ENCODE results near the gene MS4A14. TPM values are rescaled to one million over a fixed set of nuclear protein-coding genes. Genes with fewer than 3 reads are reported as not detected.

Gene MS4A14
- total and polyA plus RNA-seq, 2 donors, result 0.37 to 0.46 TPM

- DNase-seq (ENCODE audit: extremely low spot score), result peak; percentile 28
- WGBS, result 31% methylated on average over 5 of the region's 5 CpGs
- Histone ChIP-seq H3K27ac (ENCODE audit: low read depth) (no peak overlapping the region), H3K4me3 (ENCODE audit: low read depth, low read length) (no peak overlapping the region), H3K4me1 (ENCODE audit: insufficient read depth) (no peaks in the 10 kb centered on the region), H3K36me3 (ENCODE audit: insufficient read depth) (no peaks in the 10 kb centered on the region)
Measured at GRCh38 chr11:60370811-60371298, 25.4 kb upstream of the MS4A14 start.

GRCh38 chr11:60371386-60371785 lies 24.9 kb upstream of the MS4A14 start:
- no peak overlapping the region for H3K4me3 ChIP-seq (ENCODE audit: low read depth, low read length)
- H3K4me1 ChIP-seq (ENCODE audit: insufficient read depth), result no peaks in the 10 kb centered on the region
- DNase-seq (ENCODE audit: extremely low spot score), result no peak
- no peaks in the 10 kb centered on the region for H3K36me3 ChIP-seq (ENCODE audit: insufficient read depth)
- 75% methylated on average over 3 of the region's 3 CpGs for WGBS
- H3K27ac ChIP-seq (ENCODE audit: low read depth), result no peak overlapping the region

- Histone ChIP-seq H3K27ac (ENCODE audit: low read depth) (no peak overlapping the region), H3K36me3 (ENCODE audit: insufficient read depth) (no peaks in the 10 kb centered on the region), H3K4me1 (ENCODE audit: insufficient read depth) (no peaks in the 10 kb centered on the region), H3K4me3 (ENCODE audit: low read depth, low read length) (no peak overlapping the region)
- DNase-seq (ENCODE audit: extremely low spot score), result no peak
- 55% methylated on average over 1 of the region's 1 CpG for WGBS
Measured at GRCh38 chr11:60371854-60372253, 24.4 kb upstream of the MS4A14 start.

GRCh38 chr11:60372767-60373166 lies 23.5 kb upstream of the MS4A14 start:
- no peak for DNase-seq (ENCODE audit: extremely low spot score)
- Histone ChIP-seq H3K4me1 (ENCODE audit: insufficient read depth) (no peaks in the 10 kb centered on the region), H3K4me3 (ENCODE audit: low read depth, low read length) (no peak overlapping the region), H3K27ac (ENCODE audit: low read depth) (no peak overlapping the region), H3K36me3 (ENCODE audit: insufficient read depth) (no peaks in the 10 kb centered on the region)
- WGBS, result 78% methylated on average over 3 of the region's 3 CpGs

GRCh38 chr11:60375316-60375715 lies 20.9 kb upstream of the MS4A14 start:
- H3K4me1 ChIP-seq (ENCODE audit: insufficient read depth), result no peaks in the 10 kb centered on the region
- H3K36me3 ChIP-seq (ENCODE audit: insufficient read depth), result no peaks in the 10 kb centered on the region
- H3K27ac ChIP-seq (ENCODE audit: low read depth), result no peak overlapping the region
- WGBS, result 94% methylated on average over 3 of the region's 3 CpGs
- H3K4me3 ChIP-seq (ENCODE audit: low read depth, low read length), result no peak overlapping the region
- no peak for DNase-seq (ENCODE audit: extremely low spot score)

- H3K36me3 ChIP-seq (ENCODE audit: insufficient read depth), result no peaks in the 10 kb centered on the region
- no peak overlapping the region for H3K4me3 ChIP-seq (ENCODE audit: low read depth, low read length)
- H3K27ac ChIP-seq (ENCODE audit: low read depth), result no peak overlapping the region
- H3K4me1 ChIP-seq (ENCODE audit: insufficient read depth), result no peaks in the 10 kb centered on the region
- WGBS, result 79% methylated on average over 3 of the region's 3 CpGs
- peak; percentile 28 for DNase-seq (ENCODE audit: extremely low spot score)
Measured at GRCh38 chr11:60376601-60377000, 19.7 kb upstream of the MS4A14 start.

- Histone ChIP-seq H3K4me1 (ENCODE audit: insufficient read depth) (no peaks in the 10 kb centered on the region), H3K4me3 (ENCODE audit: low read depth, low read length) (no peak overlapping the region), H3K27ac (ENCODE audit: low read depth) (no peak overlapping the region), H3K36me3 (ENCODE audit: insufficient read depth) (no peaks in the 10 kb centered on the region)
- WGBS, result 79% methylated on average over 2 of the region's 2 CpGs
- no peak for DNase-seq (ENCODE audit: extremely low spot score)
Measured at GRCh38 chr11:60377401-60378136, 18.7 kb upstream of the MS4A14 start.

GRCh38 chr11:60378354-60378753 lies 17.9 kb upstream of the MS4A14 start, which contains the start of gene MS4A7:
Gene MS4A7 (plus strand): TSS chr11:60378532. CDS start chr11:60383142, 4,610 bp downstream.
- Histone ChIP-seq H3K4me3 (ENCODE audit: low read depth, low read length) (no peak within 1 kb of the TSS), H3K36me3 (ENCODE audit: insufficient read depth) (no peaks in the 10 kb centered on the region), H3K4me1 (ENCODE audit: insufficient read depth) (no peaks in the 10 kb centered on the region), H3K27ac (ENCODE audit: low read depth) (no peak within 1 kb of the TSS)
- DNase-seq (ENCODE audit: extremely low spot score), result no peak
- 48% methylated on average over 3 of the region's 3 CpGs for WGBS

- DNase-seq (ENCODE audit: extremely low spot score), result no peak
- Histone ChIP-seq H3K4me3 (ENCODE audit: low read depth, low read length) (no peak overlapping the region), H3K4me1 (ENCODE audit: insufficient read depth) (no peaks in the 10 kb centered on the region), H3K36me3 (ENCODE audit: insufficient read depth) (no peaks in the 10 kb centered on the region), H3K27ac (ENCODE audit: low read depth) (no peak overlapping the region)
- 57% methylated on average over 5 of the region's 5 CpGs for WGBS
Measured at GRCh38 chr11:60389279-60389910, 6.9 kb upstream of the MS4A14 start.

GRCh38 chr11:60390419-60390818 lies 5.8 kb upstream of the MS4A14 start:
- H3K4me1 ChIP-seq (ENCODE audit: insufficient read depth), result no peaks in the 10 kb centered on the region
- H3K27ac ChIP-seq (ENCODE audit: low read depth), result no peak overlapping the region
- H3K36me3 ChIP-seq (ENCODE audit: insufficient read depth), result no peaks in the 10 kb centered on the region
- H3K4me3 ChIP-seq (ENCODE audit: low read depth, low read length), result no peak overlapping the region
- DNase-seq (ENCODE audit: extremely low spot score), result no peak

- H3K4me3 ChIP-seq (ENCODE audit: low read depth, low read length), result no peak overlapping the region
- 82% methylated on average over 2 of the region's 2 CpGs for WGBS
- no peaks in the 10 kb centered on the region for H3K36me3 ChIP-seq (ENCODE audit: insufficient read depth)
- no peak for DNase-seq (ENCODE audit: extremely low spot score)
- H3K4me1 ChIP-seq (ENCODE audit: insufficient read depth), result no peaks in the 10 kb centered on the region
- no peak overlapping the region for H3K27ac ChIP-seq (ENCODE audit: low read depth)
Measured at GRCh38 chr11:60392361-60392760, 3.9 kb upstream of the MS4A14 start.

- H3K27ac ChIP-seq (ENCODE audit: low read depth), result no peak overlapping the region
- H3K4me1 ChIP-seq (ENCODE audit: insufficient read depth), result no peaks in the 10 kb centered on the region
- H3K36me3 ChIP-seq (ENCODE audit: insufficient read depth), result no peaks in the 10 kb centered on the region
- WGBS, result 86% methylated on average over 5 of the region's 5 CpGs
- H3K4me3 ChIP-seq (ENCODE audit: low read depth, low read length), result no peak overlapping the region
- no peak for DNase-seq (ENCODE audit: extremely low spot score)
Measured at GRCh38 chr11:60393016-60393415, 3.2 kb upstream of the MS4A14 start.

- DNase-seq (ENCODE audit: extremely low spot score), result no peak
- Histone ChIP-seq H3K36me3 (ENCODE audit: insufficient read depth) (no peaks in the 10 kb centered on the region), H3K4me1 (ENCODE audit: insufficient read depth) (no peaks in the 10 kb centered on the region), H3K4me3 (ENCODE audit: low read depth, low read length) (no peak overlapping the region), H3K27ac (ENCODE audit: low read depth) (no peak overlapping the region)
- WGBS, result 84% methylated on average over 7 of the region's 7 CpGs
Measured at GRCh38 chr11:60394666-60395380, 1.4 kb upstream of the MS4A14 start.

- no peak overlapping the region for H3K27ac ChIP-seq (ENCODE audit: low read depth)
- no peak overlapping the region for H3K4me3 ChIP-seq (ENCODE audit: low read depth, low read length)
- no peaks in the 10 kb centered on the region for H3K4me1 ChIP-seq (ENCODE audit: insufficient read depth)
- DNase-seq (ENCODE audit: extremely low spot score), result no peak
- 4% methylated on average over 1 of the region's 1 CpG for WGBS
- no peaks in the 10 kb centered on the region for H3K36me3 ChIP-seq (ENCODE audit: insufficient read depth)
Measured at GRCh38 chr11:60396799-60397198, 540 bp downstream of the MS4A14 start.
